HG03025 (cell line): Measurements from ENCODE around the gene CTBP2.
A peak's percentile ranks its signal among the peaks of the same experiment; 100 is the strongest.
"Not testable (repeated sequence)": the region's sequence is repeated elsewhere in the genome, so short reads cannot be mapped to it uniquely, and the experiment has no call there.

ENCODE experiments used
- ATAC-seq: cut with Tn5 transposase; IDR thresholded peaks from one replicate; pipeline ENCODE4 v1.9.1; 2021; ENCODE audit warnings: mild to moderate bottlenecking, moderate library complexity; ENCODE audit not compliant: unreplicated experiment, low FRiP score

CTBP2 gene

DNA sequence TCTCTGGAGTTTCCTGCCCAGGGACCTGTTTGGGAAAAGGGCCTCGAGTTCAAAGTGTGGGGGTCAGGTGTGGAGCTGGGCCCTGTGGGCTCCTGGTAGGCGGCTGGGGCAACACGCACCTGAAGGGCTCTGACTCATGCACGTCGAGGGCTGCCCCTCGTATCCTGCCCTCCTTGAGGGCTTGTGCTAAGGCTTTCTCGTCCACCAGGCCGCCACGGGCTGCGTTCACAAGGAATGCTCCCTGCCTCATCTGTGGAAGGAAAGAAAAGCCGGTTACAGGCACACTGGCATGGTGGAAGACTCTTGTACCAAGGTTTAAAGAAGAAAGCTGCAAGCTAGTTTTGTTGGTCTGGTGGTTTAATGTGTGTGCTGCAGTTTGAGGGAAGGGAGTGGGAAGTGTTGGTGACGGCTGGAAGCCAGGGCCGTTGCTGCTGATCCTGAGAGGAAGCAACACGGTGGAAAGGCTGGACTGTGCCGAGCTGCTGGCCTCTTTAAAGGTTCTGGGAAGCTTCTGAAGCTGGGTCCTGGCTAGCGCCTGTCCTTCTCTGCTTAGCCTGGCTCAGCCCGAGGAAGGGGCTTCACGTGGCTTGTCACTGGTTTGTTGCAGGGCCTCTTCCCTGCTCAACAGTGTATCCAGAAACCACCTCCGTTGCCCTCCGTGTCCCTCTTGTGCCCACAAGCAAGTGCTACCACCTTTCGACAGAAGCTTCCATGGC is 166.5 kb downstream of the CTBP2 start:
- ATAC-seq, result no peak

DNA sequence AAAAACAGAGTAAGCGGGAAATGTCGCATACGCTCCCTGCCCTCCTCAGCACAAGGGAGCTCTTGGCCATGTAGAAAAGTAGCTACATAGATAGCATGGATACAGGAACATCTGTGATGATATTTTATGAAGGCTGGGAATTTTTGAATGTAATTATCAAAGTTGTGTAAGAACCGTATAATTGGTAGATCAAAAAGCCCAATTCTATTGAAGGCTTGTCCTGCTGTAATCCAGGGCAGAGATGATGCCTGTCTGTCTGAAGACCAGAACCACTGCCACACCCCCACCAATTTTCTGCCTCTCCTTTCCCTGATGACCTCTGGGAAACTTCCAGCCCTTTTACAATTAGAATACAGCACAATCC is 167.0 kb downstream of the CTBP2 start:
- ATAC-seq, result no peak

DNA sequence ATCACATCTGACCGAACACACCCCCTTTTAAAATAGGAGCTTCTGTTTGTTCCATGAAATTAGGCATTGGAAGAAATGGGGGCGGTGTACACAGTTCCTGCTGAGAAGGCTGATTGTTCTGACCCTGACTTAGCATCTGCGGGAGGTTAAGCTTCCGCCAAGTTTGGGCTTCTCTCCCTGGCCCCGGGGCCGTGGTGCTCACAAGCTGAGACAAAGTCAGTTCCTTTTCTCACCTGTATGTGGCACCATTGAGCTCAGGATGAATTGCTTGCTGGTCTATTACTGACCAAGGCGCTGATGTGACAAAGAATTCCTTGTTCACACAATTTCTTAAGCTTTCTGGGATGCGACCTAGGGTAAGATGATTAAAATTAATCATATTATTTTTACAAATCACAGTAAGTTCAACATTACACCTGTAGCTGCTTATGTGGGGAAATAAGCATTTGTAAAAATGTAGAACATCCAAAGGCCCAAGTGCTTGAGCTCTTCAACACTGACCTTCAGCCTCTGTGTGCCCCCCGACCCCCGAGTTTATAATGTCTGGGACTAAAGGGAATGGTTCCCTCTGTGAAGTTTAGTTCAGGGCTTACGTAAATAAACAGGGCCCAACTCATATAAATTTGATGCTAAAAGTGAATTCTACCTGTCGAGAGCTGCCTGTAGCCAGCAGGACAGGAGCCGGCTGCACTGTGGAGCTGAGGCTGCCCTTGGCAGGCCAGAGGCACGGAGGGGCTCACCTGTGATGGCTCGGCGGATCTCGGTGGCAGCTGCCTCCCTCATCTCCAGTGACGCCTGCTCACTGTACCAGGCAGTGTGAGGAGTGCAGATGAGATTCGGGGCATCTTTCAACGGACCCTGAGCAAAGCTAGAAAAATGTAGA is 167.7 kb downstream of the CTBP2 start:
- ATAC-seq, result no peak

DNA sequence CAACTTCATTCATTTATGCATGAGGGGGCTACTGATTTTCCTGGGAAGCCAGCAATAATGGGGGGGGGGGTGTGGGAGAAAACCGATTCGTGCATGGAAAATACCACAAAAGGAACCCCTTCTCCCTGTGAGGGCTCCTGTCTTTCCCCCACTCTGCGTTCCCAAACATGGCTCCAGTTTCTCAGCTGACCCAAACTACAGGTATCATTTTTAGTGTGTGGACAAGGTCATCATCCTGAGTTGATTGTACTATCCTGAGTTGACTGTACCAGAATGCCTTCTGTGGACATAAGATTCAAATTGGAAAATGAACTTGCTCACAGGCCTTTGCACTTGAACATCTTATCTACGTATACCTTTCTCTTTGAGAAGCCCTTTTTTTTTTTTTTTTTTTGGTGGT is 168.5 kb downstream of the CTBP2 start:
- ATAC-seq, result no peak

DNA sequence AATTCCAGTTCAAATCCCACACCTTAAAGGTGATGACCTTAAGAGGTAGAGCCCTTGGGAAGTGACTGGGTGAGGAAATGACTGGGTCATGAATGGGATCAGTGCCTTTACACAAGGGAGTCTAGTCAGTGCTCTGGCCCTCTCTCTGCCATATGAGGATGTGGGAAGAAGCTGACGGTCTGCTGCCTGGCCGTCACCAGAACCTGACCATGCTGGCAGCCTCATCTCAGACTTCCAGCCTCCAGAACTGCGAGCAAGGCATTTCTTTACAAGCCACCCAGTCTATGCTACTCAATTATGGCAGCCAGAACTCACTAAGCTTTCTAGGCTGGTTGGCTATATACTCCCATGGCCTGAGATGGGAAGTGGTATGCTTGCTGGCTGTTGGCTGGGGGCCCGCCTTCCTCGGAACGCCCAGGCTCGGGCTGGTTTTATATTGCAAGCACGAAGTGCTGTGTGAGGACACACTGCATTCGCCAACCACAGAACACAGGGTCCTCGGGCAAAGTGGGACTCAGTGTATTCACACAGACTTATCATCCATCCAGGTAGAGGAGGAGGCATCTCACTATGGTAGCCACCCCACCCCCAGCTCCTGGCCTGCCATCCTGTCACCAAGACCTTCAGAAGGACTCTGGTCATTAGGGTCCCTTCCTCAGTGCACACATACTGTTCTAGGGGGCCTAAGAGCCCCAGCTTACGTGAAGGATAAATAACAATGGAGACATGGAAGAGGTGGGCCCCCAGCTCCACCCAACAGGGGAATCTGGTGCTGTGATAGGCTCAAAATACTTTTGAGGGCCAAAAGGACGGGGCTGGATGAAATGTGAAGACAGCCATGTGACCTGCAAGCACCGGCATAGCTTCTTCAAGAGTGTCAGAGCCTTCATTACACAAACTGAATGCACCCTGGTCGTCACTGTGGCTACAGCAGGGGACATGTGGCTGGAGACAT is 169.4 kb downstream of the CTBP2 start:
- no peak for ATAC-seq

DNA sequence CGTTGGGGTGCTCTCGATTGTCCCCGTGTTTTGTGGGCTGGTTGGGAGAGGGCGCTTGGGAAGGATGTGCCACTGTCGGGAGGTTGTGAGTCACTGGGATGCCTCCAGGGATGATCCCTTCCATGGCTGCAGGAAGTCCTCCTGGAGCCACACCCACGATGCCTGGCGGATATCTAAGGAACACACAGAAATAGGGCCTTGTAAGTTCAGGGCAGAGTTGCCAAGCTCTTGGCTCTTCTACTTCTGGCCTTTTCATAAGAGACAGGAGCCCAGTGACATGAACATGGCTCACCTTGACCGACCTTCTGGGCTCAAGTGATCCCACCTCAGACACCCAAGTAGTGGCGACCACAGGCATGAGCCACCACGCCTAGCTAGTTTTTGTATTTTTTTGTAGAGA is 170.8 kb downstream of the CTBP2 start:
- no peak for ATAC-seq

DNA sequence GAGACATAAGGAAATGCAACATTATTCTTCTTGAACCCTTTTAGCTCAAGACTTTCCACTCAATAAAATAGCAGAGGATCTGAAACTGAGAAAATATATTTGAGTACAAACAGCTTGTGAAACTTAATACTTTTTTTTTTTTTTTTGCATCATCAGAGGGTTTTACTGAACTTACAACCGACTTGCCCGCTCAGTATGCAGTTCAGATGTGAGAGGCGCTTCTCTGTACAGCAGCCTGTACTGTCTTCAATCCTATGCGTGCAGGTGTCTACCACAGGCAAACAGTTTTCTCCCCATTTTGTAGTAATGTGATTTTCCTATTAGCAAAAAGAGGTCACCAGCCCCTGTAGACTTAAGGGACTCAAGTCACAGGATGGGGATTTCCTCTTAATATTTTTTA is 171.6 kb downstream of the CTBP2 start:
- ATAC-seq, result not testable (repeated sequence)

DNA sequence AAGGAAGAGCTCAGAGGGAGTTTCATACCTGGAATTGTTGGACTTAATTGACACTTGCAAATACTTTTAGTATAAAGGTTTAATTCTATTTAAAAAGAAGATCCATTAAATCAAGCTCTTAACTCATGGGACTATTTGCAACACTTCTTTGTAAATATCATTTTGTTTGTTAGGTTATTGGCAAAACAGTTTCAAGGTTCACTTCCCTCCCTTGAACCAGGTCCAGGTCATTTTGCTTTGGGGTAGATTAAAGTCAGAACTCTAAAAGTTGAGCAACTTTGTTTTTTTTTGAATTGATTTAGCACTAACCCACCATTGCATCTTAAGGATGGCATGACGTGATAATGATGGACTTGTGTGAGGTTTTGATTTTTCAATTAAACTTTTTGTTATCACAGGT is 172.6 kb downstream of the CTBP2 start:
- ATAC-seq, result no peak

DNA sequence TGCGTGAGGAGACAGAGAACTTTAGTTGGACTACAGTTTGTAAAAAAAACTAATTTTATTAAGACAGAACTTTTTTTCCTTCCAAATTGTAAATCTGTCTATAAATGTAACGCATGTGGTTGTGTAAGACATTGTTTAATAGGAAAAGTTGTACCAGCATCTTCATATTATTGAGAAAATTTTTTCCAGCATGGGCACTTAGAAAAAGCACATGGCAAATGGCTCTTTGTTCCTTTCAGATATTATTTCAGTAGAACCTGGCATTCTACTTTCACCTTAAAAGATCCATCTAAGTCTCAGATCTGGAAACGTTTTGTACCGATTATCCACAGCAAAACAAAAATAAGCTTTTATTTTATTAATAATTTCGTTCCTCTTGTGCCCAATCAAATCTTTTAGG is 175.2 kb downstream of the CTBP2 start:
- ATAC-seq, result no peak

DNA sequence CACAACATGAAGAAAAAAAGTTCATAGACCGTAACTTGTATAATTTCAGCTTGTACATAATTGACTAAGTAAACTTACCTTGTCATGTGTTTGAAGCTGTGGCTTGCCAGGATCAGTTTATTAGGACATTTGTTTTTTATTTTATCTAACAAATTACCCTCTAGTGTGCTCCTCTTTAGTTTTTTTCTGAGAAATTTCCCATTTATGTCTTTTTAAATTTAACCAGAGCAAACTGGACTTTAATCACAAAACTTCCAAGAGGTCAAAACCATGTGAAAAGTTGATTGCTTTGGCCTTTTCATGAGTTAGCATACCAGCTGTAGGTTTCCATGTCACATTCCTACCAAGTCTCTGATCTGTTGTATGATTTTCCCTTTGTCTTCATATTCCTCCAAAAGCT is 176.0 kb downstream of the CTBP2 start:
- ATAC-seq, result no peak

DNA sequence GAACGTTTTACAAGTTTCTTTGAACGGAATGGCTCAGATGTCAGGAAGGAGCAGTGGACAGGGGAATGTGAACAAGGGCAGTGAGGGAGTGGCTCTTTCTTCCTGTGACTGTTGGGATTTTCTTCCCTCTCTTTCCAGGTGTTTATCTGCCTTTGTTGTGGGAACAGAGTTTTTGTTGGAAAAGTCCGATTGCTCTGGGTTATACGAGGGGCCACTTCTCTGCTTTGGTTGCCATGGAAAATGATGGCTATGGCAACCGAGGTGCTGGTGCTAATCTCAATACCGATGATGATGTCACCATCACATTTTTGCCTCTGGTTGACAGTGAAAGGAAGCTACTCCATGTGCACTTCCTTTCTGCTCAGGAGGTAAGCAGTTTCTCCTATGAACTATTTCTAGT is 177.0 kb downstream of the CTBP2 start:
- no peak for ATAC-seq

DNA sequence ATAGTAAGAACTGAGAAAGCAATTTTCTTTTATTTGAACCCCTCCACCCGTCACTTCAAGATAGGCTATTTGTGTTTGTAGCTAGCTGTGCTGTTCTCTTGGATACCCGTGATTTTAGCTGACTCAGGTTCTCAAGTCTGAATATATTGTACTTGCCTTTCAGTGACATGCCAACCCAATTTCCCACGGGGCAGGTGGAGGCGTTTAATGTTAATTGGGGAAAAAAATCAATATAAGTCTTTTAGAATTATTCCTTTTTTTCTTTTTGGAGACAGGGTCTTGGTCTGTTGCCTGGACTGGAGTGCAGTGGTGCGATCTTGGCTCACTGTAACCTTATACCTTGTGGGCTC is 182.0 kb downstream of the CTBP2 start:
- no peak for ATAC-seq

DNA sequence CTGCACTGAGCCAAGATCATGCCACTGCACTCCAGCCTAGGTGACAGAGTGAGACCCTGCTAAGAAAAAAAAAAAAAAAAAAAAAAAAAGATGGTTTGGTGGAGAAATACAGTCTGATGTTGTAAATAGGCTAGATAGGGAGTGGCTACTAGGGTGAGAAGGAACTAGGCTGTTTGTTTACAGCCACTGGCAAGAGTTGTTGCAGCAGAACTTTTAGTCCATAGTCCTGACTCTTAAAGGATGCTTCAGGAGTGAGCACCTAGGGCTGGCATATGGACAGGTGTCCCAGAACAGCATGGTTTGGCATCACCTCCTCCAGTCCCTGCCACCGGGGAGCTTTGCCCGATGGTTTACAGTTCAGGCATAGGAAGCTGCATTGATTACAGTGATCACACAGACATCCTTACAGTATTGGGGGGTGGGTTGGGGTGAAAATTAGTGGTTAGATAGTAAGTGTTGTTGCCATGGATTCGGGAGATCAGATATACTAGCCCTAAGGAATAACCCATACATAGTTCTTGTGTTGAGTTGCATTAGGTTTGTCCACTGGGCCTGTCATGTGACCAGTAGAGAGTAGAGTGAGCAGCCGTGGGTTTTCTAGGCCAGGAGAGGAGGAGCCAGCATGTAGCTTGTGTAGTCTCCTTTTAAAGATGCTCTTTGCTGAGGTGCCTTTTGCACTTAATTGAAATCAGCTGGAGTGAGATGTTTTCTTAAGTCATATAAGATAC is 182.6 kb downstream of the CTBP2 start:
- no peak for ATAC-seq

DNA sequence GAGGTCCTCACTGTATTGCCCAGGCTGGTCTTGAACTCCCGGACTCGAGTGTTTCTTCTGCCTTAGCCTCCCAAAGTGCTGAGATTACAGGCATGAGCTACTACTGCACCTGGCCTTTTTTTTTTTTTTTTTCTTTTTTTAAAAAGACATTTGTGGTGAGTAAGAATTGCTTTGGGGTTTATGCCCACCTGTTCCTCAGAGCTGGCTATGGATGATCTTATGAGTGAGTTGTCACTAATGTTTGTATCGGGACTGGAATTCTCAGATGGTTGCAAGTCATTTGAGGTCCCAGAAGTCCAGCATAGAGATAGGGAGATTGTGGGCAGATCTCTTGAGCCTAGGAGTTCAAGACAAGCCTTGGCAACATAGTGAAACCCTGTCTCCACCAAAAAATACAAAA is 183.2 kb downstream of the CTBP2 start:
- no peak for ATAC-seq

DNA sequence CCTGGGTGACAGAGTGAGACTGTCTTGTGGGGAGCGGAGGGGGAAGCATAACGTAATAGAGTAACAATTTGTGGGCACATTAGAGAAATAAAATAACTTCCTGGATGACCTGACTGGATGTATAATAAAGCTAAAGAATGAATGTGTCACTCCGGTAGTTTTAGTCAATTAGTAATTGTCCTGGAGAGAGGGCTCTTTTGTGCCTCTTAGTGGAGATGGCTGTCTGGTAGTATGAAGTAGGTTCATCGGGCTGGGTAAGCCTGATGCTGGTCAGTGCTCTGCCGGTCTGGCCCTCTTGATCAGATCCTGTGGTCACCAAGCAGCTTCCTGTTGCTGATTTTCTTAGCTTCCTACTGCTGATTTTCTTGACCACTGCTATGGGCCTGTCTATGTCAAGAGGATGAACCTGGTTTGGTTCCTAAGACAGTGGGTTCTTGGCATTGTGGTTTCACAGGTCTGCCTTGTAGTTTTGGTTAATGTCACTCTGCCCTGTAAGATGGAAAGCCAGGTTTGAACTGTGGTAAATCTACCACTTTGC is 184.3 kb downstream of the CTBP2 start:
- ATAC-seq, result no peak

DNA sequence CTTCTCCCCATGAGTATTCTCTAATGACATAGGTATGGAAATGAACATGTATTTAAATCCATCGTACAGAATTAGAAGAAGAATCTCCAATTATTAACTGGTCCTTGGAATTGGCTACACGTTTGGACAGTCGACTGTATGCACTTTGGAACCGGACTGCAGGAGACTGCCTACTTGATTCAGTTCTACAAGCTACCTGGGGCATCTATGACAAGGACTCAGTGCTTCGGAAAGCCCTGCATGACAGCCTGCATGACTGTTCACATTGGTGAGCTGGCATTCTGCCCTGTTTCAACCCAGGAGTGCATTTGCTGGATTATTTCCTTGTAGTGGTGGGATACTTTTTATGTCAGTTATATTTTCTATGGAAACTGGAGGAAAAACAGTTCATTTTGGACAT is 186.2 kb downstream of the CTBP2 start:
- no peak for ATAC-seq

DNA sequence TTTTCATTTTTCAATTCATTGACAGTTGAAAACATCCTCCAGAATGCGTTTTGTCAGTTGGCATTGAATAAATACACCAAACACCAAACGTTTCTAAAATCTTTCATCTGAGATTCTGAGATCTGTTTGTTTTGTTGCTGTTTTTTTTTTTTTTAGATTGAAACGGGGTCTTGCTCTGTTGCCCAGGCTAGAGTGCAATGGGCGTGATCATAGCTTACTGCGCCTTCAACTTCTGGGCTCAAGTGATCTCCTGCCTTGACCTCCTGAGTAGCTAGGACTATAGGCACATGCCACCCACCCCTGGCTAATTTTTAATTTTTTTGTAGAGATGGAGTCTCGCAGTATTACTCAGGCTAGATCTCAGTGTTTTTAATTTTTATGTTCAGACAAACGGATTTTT is 187.7 kb downstream of the CTBP2 start:
- ATAC-seq, result no peak

DNA sequence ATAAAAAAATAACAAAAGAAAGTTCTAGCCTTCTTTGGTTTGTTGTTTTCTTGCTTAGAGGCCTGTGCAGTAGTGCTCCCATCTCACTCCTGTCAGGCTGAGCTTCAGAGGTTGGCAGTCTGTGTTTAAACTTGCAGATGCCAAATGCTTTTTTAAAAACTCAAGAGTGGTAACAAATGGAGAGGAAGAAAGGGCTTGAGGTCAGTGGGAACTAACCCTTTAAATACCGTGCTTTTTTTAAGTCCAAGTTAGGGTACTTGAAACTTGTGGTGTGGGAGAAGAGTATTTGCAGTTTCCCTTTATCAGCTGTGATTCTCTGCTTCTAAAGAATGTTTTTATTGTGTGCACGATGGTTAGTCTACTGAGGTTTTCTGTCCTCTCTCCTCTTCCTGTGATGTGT is 189.1 kb downstream of the CTBP2 start:
- peak; percentile 60 for ATAC-seq

DNA sequence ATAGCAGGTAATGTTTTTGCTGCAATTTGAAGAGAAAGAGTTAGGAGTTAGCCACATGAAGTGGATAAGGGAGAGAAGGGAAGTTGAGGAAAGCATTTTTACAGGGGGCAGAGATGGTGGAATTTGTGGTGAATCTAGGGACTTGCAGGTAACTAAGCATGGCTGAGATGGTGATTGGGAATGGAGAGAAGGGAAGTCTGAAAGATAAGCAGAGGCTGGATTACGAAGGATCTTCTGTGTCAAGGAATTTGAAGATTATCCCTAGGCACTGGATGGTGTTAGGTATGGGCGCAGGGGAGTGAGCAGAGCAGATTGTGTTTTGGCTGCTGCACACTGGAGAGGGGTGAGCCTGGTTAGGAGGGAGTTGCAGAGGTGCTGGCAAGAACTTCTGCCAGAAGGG is 193.1 kb downstream of the CTBP2 start:
- no peak for ATAC-seq

DNA sequence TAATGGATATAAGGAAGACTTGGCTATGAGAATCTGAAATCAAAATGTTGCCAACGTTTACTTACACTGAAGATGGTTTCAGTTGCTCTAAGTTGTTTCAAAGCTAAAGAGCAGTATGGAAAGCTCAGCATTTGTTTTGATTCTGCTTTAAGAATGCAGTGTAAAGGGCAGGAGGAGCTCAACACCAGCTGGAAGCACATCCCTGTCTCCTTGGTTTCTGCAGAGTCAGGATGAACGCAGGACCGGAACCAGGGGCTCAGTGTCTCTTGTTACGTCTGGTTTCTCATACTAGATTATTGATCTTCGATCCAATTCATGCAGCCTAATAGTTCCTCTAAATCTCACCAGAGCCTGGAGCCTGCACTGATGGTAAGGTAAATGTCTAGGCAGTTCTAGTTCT is 194.4 kb downstream of the CTBP2 start:
- ATAC-seq, result no peak
